HepG2 (cell line): ENCODE measurements around the gene SUB1.

Experiments used
- ATF7 ChIP-seq, 2 experiments: fragments of 450-650 bp in 1 of 2; sonication (generic) in 1 of 2; formaldehyde crosslinking in 1 of 2; IDR thresholded peaks; 2 replicates each; pipeline versions ENCODE4 v1.4.0 to v1.6.1; 2016 to 2020; ENCODE audit warnings: antibody characterized with exemption in 1 of 2, mild to moderate bottlenecking in 1 of 2, missing genetic modification reagents in 1 of 2
- TF ChIP-seq, protein P1 (sequence below): IDR thresholded peaks from 2 replicates; pipeline ENCODE4 v1.6.1; 2016; ENCODE audit warnings: low read depth, missing genetic modification reagents, missing compliant biosample characterization

- TF ChIP-seq, protein P1, sequence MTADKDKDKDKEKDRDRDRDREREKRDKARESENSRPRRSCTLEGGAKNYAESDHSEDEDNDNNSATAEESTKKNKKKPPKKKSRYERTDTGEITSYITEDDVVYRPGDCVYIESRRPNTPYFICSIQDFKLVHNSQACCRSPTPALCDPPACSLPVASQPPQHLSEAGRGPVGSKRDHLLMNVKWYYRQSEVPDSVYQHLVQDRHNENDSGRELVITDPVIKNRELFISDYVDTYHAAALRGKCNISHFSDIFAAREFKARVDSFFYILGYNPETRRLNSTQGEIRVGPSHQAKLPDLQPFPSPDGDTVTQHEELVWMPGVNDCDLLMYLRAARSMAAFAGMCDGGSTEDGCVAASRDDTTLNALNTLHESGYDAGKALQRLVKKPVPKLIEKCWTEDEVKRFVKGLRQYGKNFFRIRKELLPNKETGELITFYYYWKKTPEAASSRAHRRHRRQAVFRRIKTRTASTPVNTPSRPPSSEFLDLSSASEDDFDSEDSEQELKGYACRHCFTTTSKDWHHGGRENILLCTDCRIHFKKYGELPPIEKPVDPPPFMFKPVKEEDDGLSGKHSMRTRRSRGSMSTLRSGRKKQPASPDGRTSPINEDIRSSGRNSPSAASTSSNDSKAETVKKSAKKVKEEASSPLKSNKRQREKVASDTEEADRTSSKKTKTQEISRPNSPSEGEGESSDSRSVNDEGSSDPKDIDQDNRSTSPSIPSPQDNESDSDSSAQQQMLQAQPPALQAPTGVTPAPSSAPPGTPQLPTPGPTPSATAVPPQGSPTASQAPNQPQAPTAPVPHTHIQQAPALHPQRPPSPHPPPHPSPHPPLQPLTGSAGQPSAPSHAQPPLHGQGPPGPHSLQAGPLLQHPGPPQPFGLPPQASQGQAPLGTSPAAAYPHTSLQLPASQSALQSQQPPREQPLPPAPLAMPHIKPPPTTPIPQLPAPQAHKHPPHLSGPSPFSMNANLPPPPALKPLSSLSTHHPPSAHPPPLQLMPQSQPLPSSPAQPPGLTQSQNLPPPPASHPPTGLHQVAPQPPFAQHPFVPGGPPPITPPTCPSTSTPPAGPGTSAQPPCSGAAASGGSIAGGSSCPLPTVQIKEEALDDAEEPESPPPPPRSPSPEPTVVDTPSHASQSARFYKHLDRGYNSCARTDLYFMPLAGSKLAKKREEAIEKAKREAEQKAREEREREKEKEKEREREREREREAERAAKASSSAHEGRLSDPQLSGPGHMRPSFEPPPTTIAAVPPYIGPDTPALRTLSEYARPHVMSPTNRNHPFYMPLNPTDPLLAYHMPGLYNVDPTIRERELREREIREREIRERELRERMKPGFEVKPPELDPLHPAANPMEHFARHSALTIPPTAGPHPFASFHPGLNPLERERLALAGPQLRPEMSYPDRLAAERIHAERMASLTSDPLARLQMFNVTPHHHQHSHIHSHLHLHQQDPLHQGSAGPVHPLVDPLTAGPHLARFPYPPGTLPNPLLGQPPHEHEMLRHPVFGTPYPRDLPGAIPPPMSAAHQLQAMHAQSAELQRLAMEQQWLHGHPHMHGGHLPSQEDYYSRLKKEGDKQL (CRISPR knock-in tag): no peak
- TF ChIP-seq ATF7 (IDR thresholded peaks at IDR 0.05) (no peak), ATF7 (CRISPR knock-in tag; IDR thresholded peaks at IDR 0.05) (no peak)
These were observed 42.9 kb downstream of the SUB1 start for GRCh38 chr5:32628049-32628844.
